H1 (cell line): ENCODE results near the gene ARRDC2. TPM values are rescaled to one million over a fixed set of nuclear protein-coding genes. Genes with fewer than 3 reads are reported as not detected.
A peak's percentile ranks its signal among the peaks of the same experiment; 100 is the strongest.

Experiments used
- CTCF ChIA-PET: fragments of 300-600 bp; sonication (Branson Sonifier 250); formaldehyde crosslinking; loops from one replicate; lab custom pipeline; 2021; ENCODE audit not compliant: partially characterized antibody; lab: Charles Lee
- POLR2A ChIA-PET: fragments of 300-600 bp; sonication (Branson Sonifier 250); formaldehyde crosslinking; loops from one replicate; lab custom pipeline; 2021; ENCODE audit warnings: inconsistent platforms; ENCODE audit not compliant: partially characterized antibody; lab: Charles Lee
- DNase-seq, 2 experiments: peaks; one replicate each; pipeline versions ENCODE4 v3.0.0 to v3.0.0-alpha.2; 2010 to 2022; ENCODE audit warnings: low spot score in 2 of 2, low read depth in 1 of 2, mixed read lengths in 1 of 2
- FAIRE-seq: peaks from 2 replicates; lab custom pipeline; 2011; peaks lifted over from hg19 to GRCh38; lab: Jason Lieb, UNC
- H2AFZ ChIP-seq: 2 replicates; pipeline ENCODE4 v1.8.1; 2012; ENCODE audit warnings: low read length, inconsistent platforms
- H2AK5ac ChIP-seq: 2 replicates; pipeline ENCODE4 v1.6.1; 2013; ENCODE audit warnings: low read depth, low read length
- H2BK120ac ChIP-seq: replicated peaks from 2 replicates; pipeline ENCODE3; 2013; ENCODE audit warnings: low read depth, low read length, inconsistent platforms
- H2BK12ac ChIP-seq: 2 replicates; pipeline ENCODE4 v1.6.1; 2013; ENCODE audit warnings: low read depth, low read length
- H2BK15ac ChIP-seq: 2 replicates; pipeline ENCODE4 v1.6.1; 2013; ENCODE audit warnings: low read length
- H2BK20ac ChIP-seq: 2 replicates; pipeline ENCODE4 v1.6.1; 2013; ENCODE audit warnings: low read length
- H2BK5ac ChIP-seq: 2 replicates; pipeline ENCODE4 v1.6.1; 2013; ENCODE audit warnings: low read depth, low read length
- H3K14ac ChIP-seq: 2 replicates; pipeline ENCODE4 v1.6.1; 2013; ENCODE audit warnings: inconsistent platforms; ENCODE audit not compliant: insufficient read length
- H3K18ac ChIP-seq: 2 replicates; pipeline ENCODE4 v1.6.1; 2013; ENCODE audit warnings: low read length; ENCODE audit errors: extremely low read depth
- H3K23ac ChIP-seq: 2 replicates; pipeline ENCODE4 v1.6.1; 2013; ENCODE audit warnings: inconsistent platforms; ENCODE audit not compliant: insufficient read length
- H3K23me2 ChIP-seq: 2 replicates; pipeline ENCODE4 v1.6.1; 2013; ENCODE audit warnings: low read depth, low read length
- H3K27ac ChIP-seq: 2 replicates; pipeline ENCODE4 v1.6.1; 2011; ENCODE audit warnings: low read depth, low read length, inconsistent platforms
- H3K27me3 ChIP-seq, 4 experiments: replicated peaks in 1 of 4; 1 replicate in 1 of 4; 2 replicates in 3 of 4; pipeline versions ENCODE4 v1.6.1 to v1.8.1; 2011 to 2013; ENCODE audit warnings: low read length in 3 of 4, mild to moderate bottlenecking in 3 of 4, inconsistent platforms in 2 of 4, mixed read lengths in 2 of 4, moderate library complexity in 1 of 4; ENCODE audit not compliant: control insufficient read depth in 3 of 4, insufficient read depth in 3 of 4; ENCODE audit errors: extremely low read depth in 1 of 4
- H3K36me3 ChIP-seq, 4 experiments: 2 replicates each; pipeline versions ENCODE4 v1.6.1 to v1.8.1; 2011 to 2013; ENCODE audit warnings: mild to moderate bottlenecking in 4 of 4, low read length in 3 of 4, moderate library complexity in 2 of 4, control low read depth in 1 of 4, inconsistent platforms in 1 of 4; ENCODE audit not compliant: insufficient read depth in 4 of 4, control insufficient read depth in 2 of 4
- H3K4ac ChIP-seq: replicated peaks from 2 replicates; pipeline ENCODE3; 2013; ENCODE audit warnings: low read length, low read depth, mixed read lengths, inconsistent platforms; ENCODE audit not compliant: insufficient read length
- H3K4me1 ChIP-seq, 4 experiments: replicated peaks in 1 of 4; 1 replicate in 1 of 4; 2 replicates in 3 of 4; pipeline versions ENCODE4 v1.6.1 to v1.8.1; 2011 to 2013; ENCODE audit warnings: low read length in 3 of 4, inconsistent platforms in 2 of 4, mixed read lengths in 1 of 4; ENCODE audit not compliant: insufficient read depth in 4 of 4, control insufficient read depth in 3 of 4
- H3K4me2 ChIP-seq, 2 experiments: 2 replicates each; pipeline versions ENCODE4 v1.6.1 to v1.8.1; 2011 to 2013; ENCODE audit warnings: low read depth in 2 of 2, low read length in 2 of 2, control low read depth in 1 of 2, inconsistent platforms in 1 of 2, mild to moderate bottlenecking in 1 of 2; ENCODE audit not compliant: insufficient read depth in 1 of 2
- H3K4me3 ChIP-seq, 4 experiments: fragments of 200-600, 300-600 bp in 1 of 4; sonication (generic), shearing (Covaris generic), sonication (Bioruptor Twin) in 1 of 4; 2 replicates each; pipeline versions ENCODE4 v1.5.1 to v1.8.1; 2011 to 2016; ENCODE audit warnings: low read length in 4 of 4, low read depth in 3 of 4, control low read depth in 2 of 4, inconsistent platforms in 2 of 4, mild to moderate bottlenecking in 2 of 4, mixed read lengths in 1 of 4, moderate library complexity in 1 of 4; ENCODE audit not compliant: insufficient read depth in 2 of 4; ENCODE audit errors: extremely low read depth in 1 of 4
- H3K56ac ChIP-seq: replicated peaks from 2 replicates; pipeline ENCODE3; 2013; ENCODE audit warnings: low read depth, mild to moderate bottlenecking, mixed read lengths, low read length, inconsistent platforms; ENCODE audit not compliant: insufficient read length
- H3K79me1 ChIP-seq: 2 replicates; pipeline ENCODE4 v1.6.1; 2013; ENCODE audit warnings: low read depth, low read length, control low read depth
- H3K79me2 ChIP-seq, 2 experiments: 2 replicates each; pipeline versions ENCODE4 v1.6.1 to v1.8.1; 2012 to 2013; ENCODE audit warnings: low read length in 2 of 2, mild to moderate bottlenecking in 2 of 2, inconsistent platforms in 1 of 2; ENCODE audit not compliant: insufficient read depth in 2 of 2, control insufficient read depth in 1 of 2
- H3K9ac ChIP-seq, 4 experiments: replicated peaks in 1 of 4; 1 replicate in 1 of 4; 2 replicates in 3 of 4; pipeline versions ENCODE4 v1.6.1 to v1.8.1; 2011 to 2013; ENCODE audit warnings: low read depth in 3 of 4, low read length in 3 of 4, control low read depth in 2 of 4, mild to moderate bottlenecking in 2 of 4, moderate library complexity in 2 of 4, inconsistent platforms in 1 of 4; ENCODE audit errors: extremely low read depth in 1 of 4
- H3K9me3 ChIP-seq, 2 experiments: 2 replicates each; pipeline versions ENCODE4 v1.6.1 to v1.8.1; 2012 to 2013; ENCODE audit warnings: mild to moderate bottlenecking in 2 of 2, moderate library complexity in 2 of 2, control low read depth in 1 of 2, inconsistent platforms in 1 of 2, low read depth in 1 of 2, low read length in 1 of 2, mixed read lengths in 1 of 2; ENCODE audit not compliant: insufficient read depth in 2 of 2
- H4K20me1 ChIP-seq, 2 experiments: replicated peaks in 1 of 2; 2 replicates each; pipeline versions ENCODE3 to v1.8.1; 2011 to 2013; ENCODE audit warnings: inconsistent platforms in 2 of 2, low read length in 2 of 2, mild to moderate bottlenecking in 1 of 2; ENCODE audit not compliant: insufficient read depth in 2 of 2, control insufficient read depth in 1 of 2
- H4K5ac ChIP-seq: 2 replicates; pipeline ENCODE4 v1.6.1; 2013; ENCODE audit warnings: low read length, low read depth, mixed read lengths, inconsistent platforms; ENCODE audit not compliant: insufficient read length
- H4K8ac ChIP-seq: 2 replicates; pipeline ENCODE4 v1.8.0; 2013; ENCODE audit warnings: mild to moderate bottlenecking, moderate library complexity, low read length, inconsistent platforms; ENCODE audit not compliant: insufficient read depth; ENCODE audit errors: extremely low read depth
- H4K91ac ChIP-seq: replicated peaks from 2 replicates; pipeline ENCODE3; 2013; ENCODE audit warnings: low read length, mixed read lengths, inconsistent platforms; ENCODE audit not compliant: insufficient read length
- HDAC6 ChIP-seq: IDR thresholded peaks from one replicate; pipeline ENCODE4 v1.7.1; 2012; ENCODE audit warnings: low read depth, mild to moderate bottlenecking, inconsistent platforms, low read length, moderate library complexity
- POU5F1 ChIP-seq: IDR thresholded peaks from 2 replicates; pipeline ENCODE4 v1.6.1; 2011; ENCODE audit warnings: low read depth, mild to moderate bottlenecking, low read length, moderate library complexity
- SP1 ChIP-seq: IDR thresholded peaks from 2 replicates; pipeline ENCODE4 v1.6.1; 2011; ENCODE audit warnings: low read depth, low read length
- TCF12 ChIP-seq: IDR thresholded peaks from 2 replicates; pipeline ENCODE4 v1.6.1; 2011; ENCODE audit warnings: low read depth, mild to moderate bottlenecking, low read length
- WGBS, 2 experiments: shearing (Covaris generic) in 1 of 2; methylation state at CpG; one replicate each; pipeline versions ENCODE4 v1.1.6 to v1.1.7; 2013 to 2015; ENCODE audit warnings: low lambda C conversion rate in 2 of 2, mixed read lengths in 2 of 2, inconsistent platforms in 1 of 2, low coverage in 1 of 2, missing lambda C conversion rate in 1 of 2; ENCODE audit not compliant: insufficient replicate concordance in 2 of 2, insufficient coverage in 1 of 2, insufficient read length in 1 of 2; ENCODE audit errors: extremely low coverage in 1 of 2, missing lambda C conversion rate in 1 of 2; 5-methylcytosine and 5-hydroxymethylcytosine counted together
- polyA plus RNA-seq, 7 experiments: library from polyadenylated mRNA; depleted of rRNA in 3 of 7; stranded (reverse) in 5 of 7; unstranded in 2 of 7; fragments of >200 nt in 5 of 7; fragments of 200-250 nt in 2 of 7; gene quantifications; 1 replicate in 5 of 7; 2 replicates in 1 of 7; 4 replicates in 1 of 7; pipeline versions ENCODE4 v1.2.1 to v1.2.3, GENCODE V29; 2011 to 2013; ENCODE audit warnings: missing spikeins in 2 of 7, mixed read lengths in 2 of 7
- total RNA-seq: library from RNA; stranded (reverse); fragmentation: NEBNext Ultra II Directional; extraction: Animal tissue kit (Norgen Biotek cat#: 25700); gene quantifications from 2 replicates; pipeline ENCODE4 v1.2.1, GENCODE V29; 2021
- TF ChIP-seq, protein P1 (sequence below): IDR thresholded peaks from 2 replicates; pipeline ENCODE4 v1.6.1; 2012; ENCODE audit warnings: inconsistent platforms
- TF ChIP-seq, protein P2 (sequence below), 3 experiments: IDR thresholded peaks; 1 replicate in 2 of 3; 2 replicates in 1 of 3; pipeline versions ENCODE4 v1.5.1 to v1.6.1; 2011; ENCODE audit warnings: low read length in 3 of 3, mild to moderate bottlenecking in 3 of 3, inconsistent platforms in 2 of 3, low read depth in 1 of 3, moderate library complexity in 1 of 3; ENCODE audit not compliant: insufficient read depth in 1 of 3; ENCODE audit errors: control extremely low read depth in 1 of 3

The ARRDC2 gene
- total and polyA plus RNA-seq, 2 of the 8 experiments (the other 6 are each of a cell fraction or from before 2014, with no cell fraction given), result 5.4 to 6.9 TPM

DNA sequence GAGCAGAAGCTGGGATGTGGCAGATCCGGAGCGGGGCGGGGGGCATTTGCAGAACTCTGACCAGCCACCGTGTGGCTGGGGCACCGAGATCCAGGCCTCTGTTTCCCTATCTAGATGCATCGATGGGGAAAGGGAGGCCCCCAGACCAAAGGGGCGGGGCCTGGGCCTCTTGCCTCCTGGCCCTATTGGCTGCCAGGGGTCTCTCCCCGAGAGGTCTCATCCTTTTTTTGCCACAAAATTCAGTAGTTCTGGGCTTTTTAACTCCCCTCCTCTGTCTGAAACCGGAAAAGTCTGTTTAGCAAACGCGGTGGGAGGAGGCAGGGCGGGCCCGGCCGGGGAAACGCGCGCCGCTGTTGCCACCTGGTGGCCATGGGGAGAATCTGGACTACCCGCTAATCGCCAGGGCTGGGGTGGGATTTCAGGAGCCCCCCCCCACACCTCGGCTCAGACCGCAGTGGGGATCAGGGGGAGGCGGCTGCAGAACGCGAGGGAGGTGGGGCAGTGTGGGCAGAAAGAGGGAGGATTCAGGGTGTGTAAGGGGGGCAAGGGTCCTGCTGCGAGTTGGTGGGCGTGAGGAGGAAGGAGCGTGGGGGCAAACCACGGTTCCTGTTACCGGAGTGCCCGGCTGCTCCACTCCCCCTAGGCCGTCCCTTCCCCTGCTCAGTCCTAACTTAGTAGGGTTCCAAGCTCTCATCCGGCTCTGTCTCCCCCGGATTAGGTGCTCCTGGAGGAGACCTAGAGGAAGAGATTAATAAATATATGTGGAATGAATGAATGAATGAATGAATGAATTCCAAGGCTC, 50.4 kb downstream of the ARRDC2 start:
- H4K20me1 ChIP-seq, result no peaks in the 10 kb centered on the region
- H3K27me3 ChIP-seq, result no peaks in the 10 kb centered on the region
- ChIA-PET POLR2A (interaction anchor here (0.7 to 1.3 kb wide), 3 partner anchors 50 to 58 kb away, joined by 3 to 4 read pairs (median 3); partner anchors contain the start of gene ARRDC2), CTCF (interaction anchor here (0.6 to 3.6 kb wide), 30 partner anchors 9 to 194 kb away, joined by 3 to 34 read pairs (median 4); partner anchors contain the start of genes ARRDC2 and CCDC124)
- no peak overlapping the region for H3K4ac ChIP-seq
- DNase-seq, result peak; percentile 53 to 92
- peak overlapping the region; percentile 56; the same call in 1 of the 2 replicates for H2BK5ac ChIP-seq
- H3K23me2 ChIP-seq, result peaks cover 2% of the 10 kb centered on the region; the same call in 1 of the 2 replicates
- no peak overlapping the region for H3K27ac ChIP-seq
- H3K9me3 ChIP-seq, result no peaks in the 10 kb centered on the region
- no peaks in the 10 kb centered on the region for H3K36me3 ChIP-seq
- no peak overlapping the region for H3K23ac ChIP-seq
- no peak overlapping the region for H4K5ac ChIP-seq
- H2AFZ ChIP-seq, result peak overlapping the region; percentile 90
- no peak overlapping the region; a peak in 1 of 7 replicates for H3K9ac ChIP-seq
- H3K79me2 ChIP-seq, result no peaks in the 10 kb centered on the region
- no peak overlapping the region for H2BK12ac ChIP-seq
- peak overlapping the region in 3 of 4 experiments; percentile 28 to 56 (median 42); a peak in 6 of 8 replicates for H3K4me3 ChIP-seq
- no peak overlapping the region for H2BK120ac ChIP-seq
- peak overlapping the region; percentile 95; the same call in 1 of the 2 replicates for H2BK15ac ChIP-seq
- H3K18ac ChIP-seq, result peak overlapping the region; percentile 38
- peak; percentile 24 for FAIRE-seq
- WGBS, 2 experiments, result 10% methylated on average over 31 of the region's 34 CpGs; no CpG with 5 or more reads in 1 of the 2 experiments
- no peak overlapping the region for H2AK5ac ChIP-seq
- peak overlapping the region; percentile 76; the same call in 1 of the 2 replicates for H4K8ac ChIP-seq
- 0 out of 7 replicates have a peak, but pooled peaks cover 0 to 2% (median 0%) of the 10 kb centered on the region in 4 experiments for H3K4me1 ChIP-seq
- no peak overlapping the region for H3K56ac ChIP-seq
- peak overlapping the region; percentile 76 for H4K91ac ChIP-seq
- no peaks in the 10 kb centered on the region for H3K79me1 ChIP-seq
- no peak overlapping the region for H3K14ac ChIP-seq
- H2BK20ac ChIP-seq, result no peak overlapping the region
- peak overlapping the region; percentile 1 to 92 for H3K4me2 ChIP-seq
- TF ChIP-seq, protein P1, sequence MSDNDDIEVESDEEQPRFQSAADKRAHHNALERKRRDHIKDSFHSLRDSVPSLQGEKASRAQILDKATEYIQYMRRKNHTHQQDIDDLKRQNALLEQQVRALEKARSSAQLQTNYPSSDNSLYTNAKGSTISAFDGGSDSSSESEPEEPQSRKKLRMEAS, result peak; percentile 18; the same call in 1 of the 2 replicates
- 0 out of 2 replicates have a peak, but pooled peaks have one; percentile 48 for TF ChIP-seq SP1
- no peak for TF ChIP-seq POU5F1
- TF ChIP-seq TCF12, result no peak
- TF ChIP-seq, protein P2, sequence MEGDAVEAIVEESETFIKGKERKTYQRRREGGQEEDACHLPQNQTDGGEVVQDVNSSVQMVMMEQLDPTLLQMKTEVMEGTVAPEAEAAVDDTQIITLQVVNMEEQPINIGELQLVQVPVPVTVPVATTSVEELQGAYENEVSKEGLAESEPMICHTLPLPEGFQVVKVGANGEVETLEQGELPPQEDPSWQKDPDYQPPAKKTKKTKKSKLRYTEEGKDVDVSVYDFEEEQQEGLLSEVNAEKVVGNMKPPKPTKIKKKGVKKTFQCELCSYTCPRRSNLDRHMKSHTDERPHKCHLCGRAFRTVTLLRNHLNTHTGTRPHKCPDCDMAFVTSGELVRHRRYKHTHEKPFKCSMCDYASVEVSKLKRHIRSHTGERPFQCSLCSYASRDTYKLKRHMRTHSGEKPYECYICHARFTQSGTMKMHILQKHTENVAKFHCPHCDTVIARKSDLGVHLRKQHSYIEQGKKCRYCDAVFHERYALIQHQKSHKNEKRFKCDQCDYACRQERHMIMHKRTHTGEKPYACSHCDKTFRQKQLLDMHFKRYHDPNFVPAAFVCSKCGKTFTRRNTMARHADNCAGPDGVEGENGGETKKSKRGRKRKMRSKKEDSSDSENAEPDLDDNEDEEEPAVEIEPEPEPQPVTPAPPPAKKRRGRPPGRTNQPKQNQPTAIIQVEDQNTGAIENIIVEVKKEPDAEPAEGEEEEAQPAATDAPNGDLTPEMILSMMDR (IDR thresholded peaks at IDR 0.05; ENCODE audit: control extremely low read depth in 1 of 3, insufficient read depth in 1 of 3, low read depth in 1 of 3, low read length in 3 of 3), result peak; percentile 77 to 89 (median 79)
- no peak for TF ChIP-seq HDAC6
